CD8-positive, alpha-beta memory T cell (primary cell): ENCODE measurements around the gene TMPRSS5. TPM values are rescaled to one million over a fixed set of nuclear protein-coding genes. Genes with fewer than 3 reads are reported as not detected.

Experiments used
- CTCF ChIA-PET: fragments of 350-600 bp; sonication (Branson Sonifier 250); formaldehyde crosslinking; loops from one replicate; lab custom pipeline; 2021; ENCODE audit warnings: antibody characterized with exemption; lab: Charles Lee
- POLR2A ChIA-PET: fragments of 350-600 bp; sonication (Branson Sonifier 250); formaldehyde crosslinking; loops from one replicate; lab custom pipeline; 2021; ENCODE audit warnings: antibody characterized with exemption; lab: Charles Lee
- DNase-seq, 5 donors: peaks; one replicate each; pipeline versions ENCODE4 v3.0.0 to v3.0.0-alpha.2; 2020 to 2022; ENCODE audit warnings: mixed read lengths in 1 of 5
- H3K27ac ChIP-seq: one replicate; pipeline ENCODE4 v1.7.0; 2013; ENCODE audit warnings: low read depth, mild to moderate bottlenecking, low read length, moderate library complexity
- H3K27me3 ChIP-seq: 2 replicates; pipeline ENCODE4 v1.7.0; 2013; ENCODE audit warnings: low read length, mild to moderate bottlenecking; ENCODE audit not compliant: insufficient read depth, poor library complexity, severe bottlenecking
- H3K36me3 ChIP-seq: 2 replicates; pipeline ENCODE4 v1.7.0; 2013; ENCODE audit warnings: mild to moderate bottlenecking, low read length, moderate library complexity; ENCODE audit not compliant: insufficient read depth
- H3K4me1 ChIP-seq: 2 replicates; pipeline ENCODE4 v1.7.0; 2013; ENCODE audit warnings: mild to moderate bottlenecking, low read length, moderate library complexity; ENCODE audit not compliant: insufficient read depth
- H3K4me3 ChIP-seq: 2 replicates; pipeline ENCODE4 v1.7.0; 2013; ENCODE audit warnings: mild to moderate bottlenecking, low read length
- H3K9me3 ChIP-seq: 2 replicates; pipeline ENCODE4 v1.7.0; 2013; ENCODE audit warnings: mild to moderate bottlenecking, low read length
- H3K27ac Mint-ChIP-seq, 8 donors: one replicate each; pipeline ENCODE4 v1.8.0; 2020 to 2021; ENCODE audit warnings: mixed read lengths in 8 of 8, mild to moderate bottlenecking in 6 of 8, inconsistent platforms in 3 of 8, moderate library complexity in 3 of 8
- H3K27me3 Mint-ChIP-seq, 2 donors: one replicate each; pipeline ENCODE4 v1.8.0; 2020 to 2021; ENCODE audit warnings: mixed read lengths in 2 of 2, mild to moderate bottlenecking in 1 of 2, moderate library complexity in 1 of 2
- H3K36me3 Mint-ChIP-seq, 3 donors: one replicate each; pipeline ENCODE4 v1.8.0; 2020 to 2021; ENCODE audit warnings: mixed read lengths in 3 of 3, inconsistent platforms in 1 of 3, mild to moderate bottlenecking in 1 of 3
- H3K4me1 Mint-ChIP-seq, 3 donors: one replicate each; pipeline ENCODE4 v1.8.0; 2020 to 2021; ENCODE audit warnings: mixed read lengths in 3 of 3, inconsistent platforms in 1 of 3, mild to moderate bottlenecking in 1 of 3
- H3K4me3 Mint-ChIP-seq, 7 donors: one replicate each; pipeline ENCODE4 v1.8.0; 2020 to 2021; ENCODE audit warnings: mixed read lengths in 7 of 7, mild to moderate bottlenecking in 6 of 7, moderate library complexity in 4 of 7, inconsistent platforms in 2 of 7
- H3K9me3 Mint-ChIP-seq, 5 donors: one replicate each; pipeline ENCODE4 v1.8.0; 2020 to 2022; ENCODE audit warnings: mixed read lengths in 5 of 5, mild to moderate bottlenecking in 3 of 5, moderate library complexity in 2 of 5, inconsistent platforms in 1 of 5
- polyA plus RNA-seq: library from polyadenylated mRNA; unstranded; fragments of 300-500 nt; fragmentation: Illumina TruSeq; gene quantifications from one replicate; pipeline ENCODE4 v1.2.3, GENCODE V29; 2021
- total RNA-seq, 2 experiments: library from RNA; stranded (reverse); gene quantifications; one replicate each; pipeline ENCODE4 v1.2.3, GENCODE V29; 2021

TMPRSS5 gene
- total RNA-seq (under 1 TPM; 0.26 to 0.40 TPM), polyA plus RNA-seq (not detected)

DNA sequence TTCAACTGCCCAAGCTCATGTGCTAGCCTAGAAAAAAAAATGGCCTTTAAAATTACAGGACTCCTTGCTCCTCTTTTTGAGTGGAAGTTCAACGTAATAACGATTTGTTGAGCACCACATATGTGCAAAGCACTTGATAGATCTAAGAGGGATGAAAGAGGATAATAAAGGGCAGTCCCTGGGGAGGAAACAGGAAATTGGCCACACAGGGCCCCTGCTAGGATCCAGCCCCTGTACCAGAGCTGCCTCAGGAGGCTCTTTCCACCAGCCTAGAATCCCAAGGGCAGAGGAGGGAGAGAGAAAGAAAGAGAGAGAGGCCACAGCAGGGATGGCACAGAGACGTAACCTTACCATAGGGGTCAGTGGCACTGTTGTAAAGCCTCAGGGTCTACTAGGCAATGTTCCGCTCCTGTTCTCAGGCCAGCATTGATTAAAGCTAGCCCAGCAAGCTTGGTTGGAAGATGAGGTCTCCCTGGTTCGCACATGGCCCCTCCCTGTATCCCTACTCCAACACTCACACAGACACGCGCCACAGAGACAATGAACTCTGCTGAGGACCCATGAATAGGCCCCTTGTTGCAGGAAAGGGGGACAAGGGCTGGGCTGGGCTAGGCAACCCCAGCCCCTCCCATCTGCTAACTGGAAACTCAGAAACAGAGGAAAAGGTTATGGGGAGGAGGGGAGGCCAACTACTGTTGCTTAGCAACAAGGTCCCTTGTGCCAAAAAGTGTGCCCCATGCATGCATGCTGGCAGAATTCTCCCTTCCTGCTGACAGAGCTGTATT lies at the start of gene TMPRSS5:
TMPRSS5 (minus strand) TSS at position 438 of the 785 bp plus-strand sequence; CDS start at position 354, 84 bp downstream.
- H3K27ac Mint-ChIP-seq, result no peak within 1 kb of the TSS
- Histone ChIP-seq H3K27ac (no peak within 1 kb of the TSS), H3K27me3 (no peaks in the 10 kb centered on the region), H3K36me3 (no peaks in the 10 kb centered on the region), H3K9me3 (no peaks in the 10 kb centered on the region), H3K4me3 (no peak within 1 kb of the TSS), H3K4me1 (no peaks in the 10 kb centered on the region)
- peaks cover 18 to 35% (median 23%) of the 10 kb centered on the region in 5 donors for H3K9me3 Mint-ChIP-seq
- DNase-seq, result no peak
- H3K4me3 Mint-ChIP-seq, result no peak within 1 kb of the TSS
- CTCF ChIA-PET, result interaction anchor here (1.6 kb wide), 1 partner anchor 12 kb away, joined by 4 read pairs; no protein-coding TSS in a partner anchor
- POLR2A ChIA-PET, result no interaction called here
- H3K36me3 Mint-ChIP-seq, result peaks cover 9 to 47% (median 16%) of the 10 kb centered on the region in 3 donors
- H3K4me1 Mint-ChIP-seq, result no peaks in the 10 kb centered on the region
- H3K27me3 Mint-ChIP-seq, result no peaks in the 10 kb centered on the region

DNA sequence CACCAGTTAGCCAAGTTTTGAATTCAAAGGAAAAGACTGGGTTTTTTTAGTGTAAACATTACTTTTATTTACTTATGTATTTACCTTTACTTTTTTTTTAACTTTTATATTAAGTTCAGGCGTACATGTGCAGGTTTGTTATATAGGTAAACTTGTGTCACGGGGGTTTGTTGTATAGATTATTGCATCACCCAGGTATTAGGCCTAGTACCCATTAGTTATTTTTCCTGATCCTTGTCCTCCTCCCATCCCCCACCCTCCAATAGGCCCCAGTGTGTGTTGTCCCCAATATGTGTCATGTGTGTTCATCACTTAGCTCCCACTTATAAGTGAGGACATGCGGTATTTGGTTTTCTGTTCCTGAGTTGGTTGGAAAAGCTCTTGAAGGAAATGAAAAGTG lies 46.8 kb upstream of the TMPRSS5 start:
- no peaks in the 10 kb centered on the region for H3K4me1 ChIP-seq
- no peaks in the 10 kb centered on the region for H3K4me1 Mint-ChIP-seq
- H3K4me3 ChIP-seq, result no peak overlapping the region
- H3K9me3 Mint-ChIP-seq, result no peaks in the 10 kb centered on the region
- POLR2A ChIA-PET, result no interaction called here
- CTCF ChIA-PET, result no interaction called here
- peak overlapping the region in 1 of 8 donors; percentile 43 for H3K27ac Mint-ChIP-seq
- H3K36me3 Mint-ChIP-seq, result peaks cover 8 to 59% (median 21%) of the 10 kb centered on the region in 3 donors
- H3K27ac ChIP-seq, result no peak overlapping the region
- H3K9me3 ChIP-seq, result no peaks in the 10 kb centered on the region
- no peaks in the 10 kb centered on the region for H3K27me3 Mint-ChIP-seq
- no peaks in the 10 kb centered on the region for H3K36me3 ChIP-seq
- no peaks in the 10 kb centered on the region for H3K27me3 ChIP-seq
- no peak overlapping the region for H3K4me3 Mint-ChIP-seq
- no peak for DNase-seq

GRCh38 chr11:113736323-113736722 lies 30.2 kb upstream of the TMPRSS5 start:
- H3K27me3 ChIP-seq, result no peaks in the 10 kb centered on the region
- ChIA-PET POLR2A (no interaction called here), CTCF (no interaction called here)
- H3K27ac Mint-ChIP-seq, result no peak overlapping the region
- H3K9me3 Mint-ChIP-seq, result no peaks in the 10 kb centered on the region
- no peaks in the 10 kb centered on the region for H3K9me3 ChIP-seq
- H3K4me3 ChIP-seq, result no peak overlapping the region
- H3K36me3 ChIP-seq, result peaks cover 29% of the 10 kb centered on the region
- no peaks in the 10 kb centered on the region for H3K27me3 Mint-ChIP-seq
- DNase-seq, result no peak
- no peak overlapping the region for H3K27ac ChIP-seq
- no peak overlapping the region for H3K4me3 Mint-ChIP-seq
- H3K36me3 Mint-ChIP-seq, result peaks cover 8 to 85% (median 31%) of the 10 kb centered on the region in 3 donors
- H3K4me1 ChIP-seq, result no peaks in the 10 kb centered on the region
- H3K4me1 Mint-ChIP-seq, result no peaks in the 10 kb centered on the region

DNA sequence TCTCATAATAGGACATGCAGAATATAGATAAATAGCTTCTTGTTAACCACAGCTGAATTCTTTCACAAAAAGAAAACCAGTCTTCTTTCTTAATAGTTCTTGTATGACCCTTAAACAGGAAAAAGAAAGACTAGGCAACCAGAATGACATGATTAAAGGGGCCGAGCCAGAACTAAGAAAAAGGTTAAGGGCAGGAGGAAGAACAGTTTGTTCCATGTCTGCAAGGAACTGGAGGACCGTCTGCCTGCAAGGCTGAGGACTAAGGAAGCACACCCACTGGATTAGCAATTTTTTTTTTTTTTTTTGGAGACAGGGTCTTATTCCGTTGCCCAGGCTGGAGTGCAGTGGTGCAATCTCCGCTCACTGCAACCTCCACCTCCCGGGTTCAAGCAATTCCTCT lies 26.0 kb upstream of the TMPRSS5 start:
- POLR2A ChIA-PET, result no interaction called here
- CTCF ChIA-PET, result no interaction called here
- no peaks in the 10 kb centered on the region for H3K27me3 ChIP-seq

GRCh38 chr11:113730887-113731726 lies 25.0 kb upstream of the TMPRSS5 start:
- CTCF ChIA-PET, result interaction anchor here (0.9 kb wide), 1 partner anchor 425 kb away, joined by 3 read pairs; no protein-coding TSS in a partner anchor
- Mint-ChIP-seq H3K36me3 (peaks cover 4 to 39% (median 18%) of the 10 kb centered on the region in 3 donors), H3K4me3 (no peak overlapping the region), H3K27ac (peak overlapping the region in 2 of 8 donors; percentile 5 to 34), H3K4me1 (no peaks in the 10 kb centered on the region), H3K9me3 (no peaks in the 10 kb centered on the region), H3K27me3 (no peaks in the 10 kb centered on the region)
- Histone ChIP-seq H3K9me3 (no peaks in the 10 kb centered on the region), H3K27me3 (no peaks in the 10 kb centered on the region), H3K4me3 (no peak overlapping the region), H3K36me3 (peaks cover 10% of the 10 kb centered on the region), H3K27ac (no peak overlapping the region), H3K4me1 (no peaks in the 10 kb centered on the region)
- no peak for DNase-seq
- POLR2A ChIA-PET, result no interaction called here

More for the DNA sequence above, 26.0 kb upstream of the TMPRSS5 start:
- Histone ChIP-seq H3K4me3 (no peak overlapping the region), H3K27ac (no peak overlapping the region), H3K9me3 (no peaks in the 10 kb centered on the region), H3K36me3 (peaks cover 20% of the 10 kb centered on the region), H3K4me1 (no peaks in the 10 kb centered on the region)
- DNase-seq, result no peak
- Mint-ChIP-seq H3K36me3 (peaks cover 4 to 49% (median 22%) of the 10 kb centered on the region in 3 donors), H3K27me3 (no peaks in the 10 kb centered on the region), H3K9me3 (no peaks in the 10 kb centered on the region), H3K27ac (peak overlapping the region in 1 of 8 donors; percentile 2), H3K4me3 (no peak overlapping the region), H3K4me1 (no peaks in the 10 kb centered on the region)

- no peaks in the 10 kb centered on the region for H3K4me1 Mint-ChIP-seq
- Histone ChIP-seq H3K4me3 (no peak overlapping the region), H3K27me3 (no peaks in the 10 kb centered on the region), H3K4me1 (no peaks in the 10 kb centered on the region), H3K27ac (no peak overlapping the region), H3K9me3 (no peaks in the 10 kb centered on the region), H3K36me3 (peaks cover 10% of the 10 kb centered on the region)
- peak overlapping the region in 1 of 8 donors; percentile 43 for H3K27ac Mint-ChIP-seq
- no peaks in the 10 kb centered on the region for H3K9me3 Mint-ChIP-seq
- peaks cover 3 to 32% (median 13%) of the 10 kb centered on the region in 3 donors for H3K36me3 Mint-ChIP-seq
- no peaks in the 10 kb centered on the region for H3K27me3 Mint-ChIP-seq
- CTCF ChIA-PET, result interaction anchor here (1.8 kb wide), 1 partner anchor 424 kb away, joined by 4 read pairs; no protein-coding TSS in a partner anchor
- no peak for DNase-seq
- POLR2A ChIA-PET, result interaction anchor here (0.6 kb wide), 1 partner anchor 177 kb away, joined by 3 read pairs; no protein-coding TSS in a partner anchor
- H3K4me3 Mint-ChIP-seq, result no peak overlapping the region
Measured at GRCh38 chr11:113729456-113729855, 23.3 kb upstream of the TMPRSS5 start.

DNA sequence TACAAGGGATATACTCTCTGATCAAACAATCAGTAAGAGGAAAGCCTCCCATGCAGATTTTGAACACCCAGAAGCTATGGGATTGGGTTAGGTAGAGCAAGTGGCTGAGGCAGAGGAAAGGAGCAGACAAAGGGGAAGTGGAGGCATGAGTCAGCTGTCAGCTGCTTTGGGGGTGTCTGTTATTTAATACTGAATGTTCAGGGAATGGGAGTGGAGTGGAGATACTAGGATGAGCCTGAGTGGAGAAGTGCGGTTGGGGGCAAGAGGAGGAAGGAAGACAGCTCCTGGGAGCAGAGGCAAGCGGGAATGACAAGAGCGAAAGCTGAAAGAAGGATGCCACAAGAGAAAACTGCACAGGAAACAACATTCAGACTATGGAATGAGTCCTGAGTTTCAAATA lies 22.7 kb upstream of the TMPRSS5 start:
- Mint-ChIP-seq H3K27ac (no peak overlapping the region), H3K9me3 (no peaks in the 10 kb centered on the region), H3K4me1 (no peaks in the 10 kb centered on the region), H3K4me3 (no peak overlapping the region), H3K27me3 (no peaks in the 10 kb centered on the region), H3K36me3 (peaks cover 0 to 26% (median 7%) of the 10 kb centered on the region in 3 donors)
- no peak for DNase-seq
- H3K4me1 ChIP-seq, result no peaks in the 10 kb centered on the region
- no peak overlapping the region for H3K4me3 ChIP-seq
- CTCF ChIA-PET, result interaction anchor here (1.8 kb wide), 1 partner anchor 423 kb away, joined by 4 read pairs; no protein-coding TSS in a partner anchor
- no peak overlapping the region for H3K27ac ChIP-seq
- no peaks in the 10 kb centered on the region for H3K27me3 ChIP-seq
- H3K36me3 ChIP-seq, result peaks cover 10% of the 10 kb centered on the region
- H3K9me3 ChIP-seq, result no peaks in the 10 kb centered on the region
- POLR2A ChIA-PET, result no interaction called here
